IgD-negative memory B cell (primary cell): Measurements from ENCODE around the gene PLD1. TPM values are rescaled to one million over a fixed set of nuclear protein-coding genes. Genes with fewer than 3 reads are reported as not detected.

ENCODE experiments used
- H3K27ac Mint-ChIP-seq, 3 donors: one replicate each; pipeline ENCODE4 v1.8.0; 2020 to 2022; ENCODE audit warnings: mild to moderate bottlenecking in 3 of 3, mixed read lengths in 3 of 3, moderate library complexity in 1 of 3
- H3K27me3 Mint-ChIP-seq: one replicate; pipeline ENCODE4 v1.8.0; 2021; ENCODE audit warnings: mixed read lengths
- H3K36me3 Mint-ChIP-seq: one replicate; pipeline ENCODE4 v1.8.0; 2020; ENCODE audit warnings: mild to moderate bottlenecking, mixed read lengths
- H3K4me1 Mint-ChIP-seq, 3 donors: one replicate each; pipeline ENCODE4 v1.8.0; 2020 to 2022; ENCODE audit warnings: mixed read lengths in 3 of 3, mild to moderate bottlenecking in 1 of 3
- H3K4me3 Mint-ChIP-seq, 4 donors: one replicate each; pipeline ENCODE4 v1.8.0; 2020 to 2022; ENCODE audit warnings: mild to moderate bottlenecking in 4 of 4, mixed read lengths in 4 of 4, moderate library complexity in 3 of 4
- H3K9me3 Mint-ChIP-seq, 3 donors: one replicate each; pipeline ENCODE4 v1.8.0; 2020 to 2021; ENCODE audit warnings: mixed read lengths in 3 of 3, mild to moderate bottlenecking in 1 of 3
- polyA plus RNA-seq: library from polyadenylated mRNA; unstranded; fragments of 300-500 nt; fragmentation: Illumina TruSeq; gene quantifications from one replicate; pipeline ENCODE4 v1.2.3, GENCODE V29; 2021

The PLD1 gene
- polyA plus RNA-seq, 1 donor from 2014 or later: not detected

DNA sequence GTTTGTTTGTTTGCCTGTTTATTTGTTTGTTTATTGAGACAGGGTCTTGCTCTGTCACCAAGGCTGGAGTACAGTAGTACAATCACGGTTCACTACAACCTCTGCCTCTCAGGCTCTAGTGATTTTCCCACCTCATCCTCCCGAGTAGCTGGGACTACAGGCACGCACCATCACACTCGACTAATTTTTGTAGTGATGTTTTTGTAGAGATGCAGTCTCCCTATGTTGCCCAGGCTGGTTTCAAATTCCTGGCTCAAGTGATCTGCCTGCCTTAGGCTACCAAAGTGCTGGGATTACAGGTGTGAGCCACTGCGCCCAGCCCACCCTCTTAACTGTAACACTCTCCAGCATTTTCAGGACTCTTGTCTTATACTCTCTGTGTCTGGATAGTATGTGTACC, 26.7 kb downstream of the PLD1 start:
- no peak overlapping the region for H3K4me3 Mint-ChIP-seq
- H3K27me3 Mint-ChIP-seq: peaks cover 3% of the 10 kb centered on the region
- no peaks in the 10 kb centered on the region for H3K36me3 Mint-ChIP-seq
- no peaks in the 10 kb centered on the region for H3K9me3 Mint-ChIP-seq
- H3K27ac Mint-ChIP-seq: no peak overlapping the region
- H3K4me1 Mint-ChIP-seq: no peaks in the 10 kb centered on the region

DNA sequence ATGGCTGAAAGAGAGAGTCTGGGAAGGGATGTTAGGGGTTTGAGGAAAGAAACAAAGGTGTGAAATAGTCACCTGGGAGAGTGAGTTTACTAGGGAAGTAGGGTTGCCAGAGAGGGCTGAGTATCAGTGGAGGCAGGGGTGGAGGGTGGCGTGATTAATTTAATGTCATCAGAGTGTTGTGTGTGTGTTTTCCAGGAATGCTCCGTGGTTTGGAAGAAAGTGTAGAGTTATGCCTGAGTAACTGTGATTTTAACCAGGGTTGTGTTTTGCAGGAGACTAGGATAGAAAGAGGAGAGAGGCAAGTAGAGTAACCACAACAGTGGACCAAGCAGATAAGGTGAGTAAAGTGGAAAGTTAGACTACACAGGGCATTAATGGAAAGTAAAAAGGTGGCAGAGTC, 27.2 kb downstream of the PLD1 start:
- Mint-ChIP-seq H3K4me3 (no peak overlapping the region), H3K4me1 (no peaks in the 10 kb centered on the region), H3K27ac (no peak overlapping the region), H3K9me3 (no peaks in the 10 kb centered on the region), H3K36me3 (no peaks in the 10 kb centered on the region), H3K27me3 (peaks cover 3% of the 10 kb centered on the region)

DNA sequence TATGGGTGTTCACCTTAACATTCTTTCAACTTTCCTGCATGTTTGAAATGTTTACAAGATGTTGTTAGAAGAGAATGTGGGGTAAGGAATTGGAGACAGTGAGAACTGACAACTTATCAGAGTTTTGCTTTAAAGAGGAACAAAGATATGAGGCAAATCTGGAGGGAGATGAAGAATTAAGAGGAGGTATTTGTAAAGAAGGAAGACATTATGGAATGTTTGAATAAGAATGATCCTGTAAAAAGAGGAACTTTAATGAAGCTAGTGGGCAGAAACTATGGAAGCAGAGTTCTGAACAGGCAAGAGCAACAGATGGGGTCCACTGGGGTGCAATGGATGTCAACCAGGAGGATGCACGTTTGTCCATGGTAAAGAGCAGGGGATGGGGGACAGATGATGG, 27.7 kb downstream of the PLD1 start:
- no peak overlapping the region for H3K4me3 Mint-ChIP-seq
- H3K27ac Mint-ChIP-seq: no peak overlapping the region
- H3K36me3 Mint-ChIP-seq: no peaks in the 10 kb centered on the region
- no peaks in the 10 kb centered on the region for H3K9me3 Mint-ChIP-seq
- H3K4me1 Mint-ChIP-seq: no peaks in the 10 kb centered on the region
- peaks cover 3% of the 10 kb centered on the region for H3K27me3 Mint-ChIP-seq

DNA sequence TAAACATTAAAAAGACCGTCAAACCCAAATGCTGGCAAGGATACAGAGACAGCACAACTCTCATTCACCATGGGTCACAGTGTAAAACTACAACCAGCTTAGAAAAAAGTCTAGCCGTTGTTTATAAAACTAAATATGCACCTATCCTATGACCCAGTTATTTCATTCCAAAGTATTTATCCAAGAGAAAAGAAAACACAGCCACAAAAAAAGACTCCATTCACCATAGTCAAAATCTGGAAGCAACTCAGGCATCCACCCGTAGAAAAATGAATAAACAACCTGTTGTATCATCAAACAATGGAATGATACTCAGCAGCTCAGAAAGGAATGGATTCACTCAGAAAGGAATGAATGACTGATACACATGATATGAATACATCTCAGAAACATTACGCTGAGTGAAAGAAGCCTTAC, 28.6 kb downstream of the PLD1 start:
- Mint-ChIP-seq H3K9me3 (no peaks in the 10 kb centered on the region), H3K4me1 (no peaks in the 10 kb centered on the region), H3K4me3 (no peak overlapping the region), H3K27ac (no peak overlapping the region), H3K27me3 (peaks cover 3% of the 10 kb centered on the region), H3K36me3 (no peaks in the 10 kb centered on the region)

DNA sequence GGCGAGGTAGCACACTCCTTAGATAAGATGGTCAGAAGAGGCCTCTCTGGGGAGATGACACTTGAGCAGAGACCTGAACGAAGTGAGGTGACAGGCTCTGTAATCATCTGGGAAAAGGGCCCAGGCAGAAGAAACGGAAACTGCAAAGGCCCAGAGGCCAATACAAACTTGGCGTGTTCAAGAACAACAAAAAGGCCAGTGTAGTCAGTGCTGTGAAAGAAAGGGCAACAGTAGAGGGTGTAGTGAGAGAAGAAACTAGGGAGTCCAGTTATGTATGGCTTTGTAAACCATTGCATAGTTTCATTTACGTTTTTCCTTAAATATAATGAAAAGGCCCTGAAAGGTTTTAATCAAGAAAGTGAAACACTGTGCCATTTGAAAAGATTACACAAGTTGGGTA, 31.8 kb downstream of the PLD1 start:
- no peak overlapping the region for H3K27ac Mint-ChIP-seq
- H3K4me3 Mint-ChIP-seq: no peak overlapping the region
- H3K4me1 Mint-ChIP-seq: no peaks in the 10 kb centered on the region
- no peaks in the 10 kb centered on the region for H3K9me3 Mint-ChIP-seq
- H3K27me3 Mint-ChIP-seq: no peaks in the 10 kb centered on the region
- H3K36me3 Mint-ChIP-seq: no peaks in the 10 kb centered on the region

DNA sequence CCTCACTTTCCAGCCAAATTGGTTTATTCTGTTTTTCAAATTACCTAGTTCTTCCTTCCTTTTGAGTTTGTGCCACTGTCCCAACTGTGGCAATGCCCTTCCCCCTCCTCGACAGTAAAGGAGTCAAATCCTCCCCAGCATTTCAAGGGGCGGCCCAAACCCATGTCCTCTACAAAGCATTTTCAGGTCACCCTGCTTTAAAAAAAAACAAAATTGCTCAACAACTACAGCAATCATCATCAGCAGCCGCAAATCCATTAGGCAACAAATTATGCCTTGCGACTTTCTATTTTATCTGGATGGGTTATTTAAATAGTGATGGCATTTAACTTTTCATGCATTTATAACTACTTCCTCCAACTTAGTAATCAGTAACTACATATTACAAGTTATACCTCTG, 32.7 kb downstream of the PLD1 start:
- no peak overlapping the region for H3K27ac Mint-ChIP-seq
- no peaks in the 10 kb centered on the region for H3K9me3 Mint-ChIP-seq
- no peaks in the 10 kb centered on the region for H3K4me1 Mint-ChIP-seq
- H3K4me3 Mint-ChIP-seq: no peak overlapping the region
- no peaks in the 10 kb centered on the region for H3K27me3 Mint-ChIP-seq
- H3K36me3 Mint-ChIP-seq: no peaks in the 10 kb centered on the region

DNA sequence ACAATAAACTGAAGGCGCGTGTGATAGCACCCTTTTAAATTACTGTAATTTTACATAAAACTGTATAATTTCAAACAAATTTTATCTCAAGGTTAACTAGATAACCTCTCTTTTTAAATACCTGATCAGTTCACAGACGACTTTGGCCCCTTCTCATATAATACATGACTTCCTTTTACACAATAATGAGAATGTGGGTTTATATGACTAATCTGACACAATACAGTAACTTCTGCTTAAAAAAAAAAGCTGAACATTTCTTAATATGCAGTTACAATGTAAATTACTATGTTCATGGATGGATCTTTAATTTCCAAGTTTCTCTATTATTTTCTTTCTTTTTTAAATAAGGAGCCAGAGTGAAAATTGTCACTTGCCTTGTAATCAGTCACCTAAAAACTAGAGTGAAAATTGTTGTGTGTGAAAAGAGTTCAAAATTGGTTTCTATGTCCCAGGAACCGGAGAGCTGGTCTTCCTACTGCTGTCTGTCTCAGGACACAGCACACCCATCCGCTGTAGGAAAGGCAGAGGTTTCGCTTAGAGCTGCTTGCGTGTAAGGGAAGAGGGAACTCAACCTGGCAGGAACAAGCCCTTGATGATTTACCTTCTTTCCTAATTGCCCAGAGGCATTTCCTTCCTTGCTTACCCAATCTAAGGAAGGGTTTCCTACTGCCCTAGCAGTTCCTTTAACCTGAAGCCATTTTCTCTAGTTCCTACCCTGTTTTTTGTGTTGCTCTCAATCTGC, 33.3 kb downstream of the PLD1 start:
- Mint-ChIP-seq H3K4me3 (no peak overlapping the region), H3K36me3 (no peaks in the 10 kb centered on the region), H3K27ac (no peak overlapping the region), H3K9me3 (no peaks in the 10 kb centered on the region), H3K4me1 (no peaks in the 10 kb centered on the region), H3K27me3 (no peaks in the 10 kb centered on the region)

DNA sequence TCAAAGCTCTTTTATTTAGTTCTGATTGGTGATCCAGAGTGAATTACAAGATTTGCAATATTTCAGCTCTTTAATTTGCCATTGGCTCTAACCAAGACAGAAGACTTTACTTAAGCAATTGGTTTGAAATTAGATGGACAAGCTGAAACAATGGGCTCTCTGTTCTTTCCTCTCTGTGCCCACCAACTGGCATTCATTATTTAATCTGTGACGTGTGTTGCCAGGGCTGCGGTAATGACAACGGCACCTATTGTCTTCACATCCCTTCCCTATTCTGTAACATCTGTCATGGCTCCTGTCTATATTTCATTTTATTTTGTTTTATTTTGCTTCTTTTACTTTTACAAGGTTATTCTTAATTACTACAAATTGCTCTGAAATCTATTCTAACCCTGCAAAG, 33.9 kb downstream of the PLD1 start:
- Mint-ChIP-seq H3K36me3 (no peaks in the 10 kb centered on the region), H3K27ac (no peak overlapping the region), H3K27me3 (no peaks in the 10 kb centered on the region), H3K4me1 (no peaks in the 10 kb centered on the region), H3K9me3 (no peaks in the 10 kb centered on the region), H3K4me3 (no peak overlapping the region)

DNA sequence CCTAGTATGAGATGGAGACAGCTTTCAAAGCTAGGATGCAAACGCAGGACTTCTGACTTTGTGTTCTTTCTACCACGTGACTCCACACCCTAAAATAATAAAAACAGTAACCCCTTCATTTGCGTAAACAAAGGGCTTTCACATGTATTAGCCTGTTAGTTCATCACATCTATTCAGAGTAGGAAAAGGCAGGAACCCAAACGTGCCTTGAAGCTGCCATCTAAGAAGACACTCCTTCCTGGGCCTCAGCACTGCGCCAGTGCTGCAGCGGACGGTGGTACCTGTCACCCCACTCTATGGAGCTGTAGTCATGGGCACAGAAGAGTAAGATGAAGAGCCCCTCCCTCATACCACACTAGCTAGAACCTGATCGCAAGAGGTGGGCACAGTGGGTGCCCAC, 34.3 kb downstream of the PLD1 start:
- no peak overlapping the region for H3K27ac Mint-ChIP-seq
- H3K27me3 Mint-ChIP-seq: no peaks in the 10 kb centered on the region
- H3K4me3 Mint-ChIP-seq: no peak overlapping the region
- no peaks in the 10 kb centered on the region for H3K36me3 Mint-ChIP-seq
- no peaks in the 10 kb centered on the region for H3K9me3 Mint-ChIP-seq
- H3K4me1 Mint-ChIP-seq: no peaks in the 10 kb centered on the region

DNA sequence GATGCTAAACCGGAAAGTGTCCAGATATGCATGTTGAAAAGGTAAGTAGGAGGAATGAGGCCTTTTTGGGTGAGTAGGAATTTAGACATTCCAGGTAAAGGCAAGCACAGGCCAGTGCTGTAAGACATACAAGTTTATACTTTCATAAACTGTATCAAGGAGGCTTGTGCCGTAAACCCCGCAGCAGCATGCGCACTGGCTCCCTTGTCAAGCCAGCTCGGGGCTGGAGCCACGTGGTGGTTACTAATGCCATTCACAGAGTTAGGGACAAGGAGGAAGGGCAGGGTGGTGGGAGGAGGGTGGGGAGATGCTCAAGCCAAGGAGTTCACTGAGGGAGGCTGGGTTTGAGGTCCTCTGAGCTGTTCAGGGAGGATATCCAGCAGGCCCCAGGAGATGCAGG, 35.8 kb downstream of the PLD1 start:
- Mint-ChIP-seq H3K9me3 (no peaks in the 10 kb centered on the region), H3K4me1 (no peaks in the 10 kb centered on the region), H3K36me3 (no peaks in the 10 kb centered on the region), H3K4me3 (no peak overlapping the region), H3K27ac (peak overlapping the region in 1 of 3 donors; percentile 25), H3K27me3 (no peaks in the 10 kb centered on the region)

DNA sequence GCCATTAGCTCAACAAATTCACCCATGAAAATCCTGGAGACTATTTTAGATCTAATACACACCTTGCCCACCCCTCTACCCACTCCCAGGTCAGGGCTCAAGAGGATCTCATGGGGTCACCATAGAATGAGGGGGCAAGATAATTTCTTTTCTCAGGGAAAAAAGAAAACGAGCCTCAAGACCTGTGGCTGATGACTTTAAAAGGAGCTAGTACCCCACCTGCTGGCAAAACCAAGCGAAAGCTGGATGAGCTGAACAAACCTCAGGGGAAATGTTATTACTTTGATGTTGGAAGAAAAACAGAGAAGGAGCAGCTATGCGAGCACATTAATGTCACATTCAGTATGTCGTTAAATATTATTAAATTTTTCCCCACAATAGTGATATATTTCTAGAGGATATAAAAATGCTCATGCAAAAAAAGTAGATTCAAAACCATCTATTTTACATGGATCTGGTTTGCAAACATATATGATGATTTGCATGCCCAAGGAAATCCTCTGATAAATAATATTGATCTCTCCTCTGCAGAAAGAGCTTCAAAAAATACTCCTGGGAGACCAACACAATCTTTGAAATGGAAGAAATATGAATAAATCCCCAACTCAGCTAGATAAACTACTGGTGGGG, 37.7 kb downstream of the PLD1 start:
- no peaks in the 10 kb centered on the region for H3K4me1 Mint-ChIP-seq
- H3K27ac Mint-ChIP-seq: no peak overlapping the region
- H3K36me3 Mint-ChIP-seq: no peaks in the 10 kb centered on the region
- no peaks in the 10 kb centered on the region for H3K27me3 Mint-ChIP-seq
- no peak overlapping the region for H3K4me3 Mint-ChIP-seq
- no peaks in the 10 kb centered on the region for H3K9me3 Mint-ChIP-seq

DNA sequence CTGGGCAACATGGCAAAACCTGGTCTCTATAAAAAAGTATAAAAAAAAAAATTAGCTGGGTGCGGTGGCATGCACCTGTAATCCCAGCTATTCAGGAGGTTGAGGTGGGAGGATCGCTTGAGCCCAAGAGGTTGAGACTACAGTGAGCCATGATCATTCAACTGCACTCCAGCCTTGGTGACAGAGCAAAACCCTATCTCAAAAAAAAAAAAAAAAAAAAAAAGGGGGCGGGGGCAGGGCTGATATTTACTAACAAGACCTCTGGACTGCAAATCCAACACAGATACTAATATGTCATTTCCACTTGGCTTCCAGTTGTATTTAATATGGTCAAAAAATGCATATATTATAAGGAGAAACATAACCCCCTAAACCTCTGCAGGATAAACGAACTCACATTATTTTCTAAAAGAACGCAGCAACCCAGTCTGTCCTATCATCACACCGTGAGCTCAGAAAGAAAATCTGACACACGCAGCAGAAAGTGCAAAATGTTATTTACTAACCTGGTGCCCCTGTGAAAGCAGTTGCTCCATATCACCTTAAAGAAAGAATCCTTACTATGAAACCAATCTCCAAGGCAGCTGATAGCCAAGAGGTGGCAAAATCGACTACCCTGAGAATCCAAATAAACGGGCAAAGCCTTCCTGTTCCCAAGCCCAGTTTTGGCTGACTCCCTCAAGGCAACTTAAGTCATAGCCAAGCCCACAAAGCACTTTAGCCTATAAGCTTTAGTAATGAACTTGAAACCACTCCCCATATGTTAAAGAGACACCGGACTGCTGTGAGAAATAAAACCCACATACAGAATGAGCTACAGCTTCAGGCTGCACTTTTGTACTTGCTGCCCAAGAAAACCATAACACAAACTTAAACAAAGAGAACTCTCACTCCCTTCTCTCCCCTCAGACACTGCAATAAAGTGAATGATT, 39.3 kb downstream of the PLD1 start:
- Mint-ChIP-seq H3K27me3 (no peaks in the 10 kb centered on the region), H3K9me3 (no peaks in the 10 kb centered on the region), H3K27ac (no peak overlapping the region), H3K36me3 (no peaks in the 10 kb centered on the region), H3K4me1 (no peaks in the 10 kb centered on the region), H3K4me3 (no peak overlapping the region)

DNA sequence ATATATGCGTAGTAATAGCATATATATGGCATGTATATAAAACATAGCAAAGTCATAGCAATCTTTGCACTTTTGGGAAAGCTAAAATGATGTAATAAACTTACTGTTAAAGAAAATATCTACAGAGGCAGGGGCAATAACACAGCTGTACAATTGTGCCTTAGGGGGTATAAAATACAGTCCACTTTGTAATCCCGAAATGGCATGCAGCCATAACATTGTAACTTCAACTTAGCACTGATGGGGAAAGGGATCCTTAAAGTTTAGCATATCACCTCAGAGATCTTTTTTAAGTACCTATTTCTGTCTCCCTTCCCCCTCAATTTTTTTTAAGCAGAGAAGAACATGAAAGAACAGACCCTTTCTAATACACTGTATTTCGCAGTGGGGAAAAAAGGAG, 40.8 kb downstream of the PLD1 start:
- no peaks in the 10 kb centered on the region for H3K9me3 Mint-ChIP-seq
- H3K27ac Mint-ChIP-seq: no peak overlapping the region
- no peaks in the 10 kb centered on the region for H3K4me1 Mint-ChIP-seq
- H3K27me3 Mint-ChIP-seq: no peaks in the 10 kb centered on the region
- no peaks in the 10 kb centered on the region for H3K36me3 Mint-ChIP-seq
- H3K4me3 Mint-ChIP-seq: no peak overlapping the region

DNA sequence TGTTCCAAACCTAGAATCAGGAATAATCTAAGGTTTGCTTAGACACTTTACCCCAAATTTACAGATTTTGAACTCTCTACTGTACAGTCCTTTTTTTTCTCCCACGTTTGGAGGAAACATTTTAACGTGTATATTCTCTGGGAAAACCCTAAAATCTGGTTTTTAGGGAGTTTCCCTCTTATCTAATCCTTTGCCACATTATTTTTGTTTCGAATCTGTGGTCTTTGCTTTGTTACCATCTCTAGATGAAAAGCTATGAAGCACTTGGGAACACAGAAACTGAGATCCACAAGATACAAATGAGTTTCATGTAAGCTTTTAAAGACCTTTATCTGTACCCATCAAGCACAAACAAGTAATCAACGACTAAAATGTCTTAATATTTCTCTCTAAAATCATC, 41.3 kb downstream of the PLD1 start:
- Mint-ChIP-seq H3K4me1 (no peaks in the 10 kb centered on the region), H3K9me3 (no peaks in the 10 kb centered on the region), H3K4me3 (no peak overlapping the region), H3K27me3 (no peaks in the 10 kb centered on the region), H3K36me3 (no peaks in the 10 kb centered on the region), H3K27ac (no peak overlapping the region)

DNA sequence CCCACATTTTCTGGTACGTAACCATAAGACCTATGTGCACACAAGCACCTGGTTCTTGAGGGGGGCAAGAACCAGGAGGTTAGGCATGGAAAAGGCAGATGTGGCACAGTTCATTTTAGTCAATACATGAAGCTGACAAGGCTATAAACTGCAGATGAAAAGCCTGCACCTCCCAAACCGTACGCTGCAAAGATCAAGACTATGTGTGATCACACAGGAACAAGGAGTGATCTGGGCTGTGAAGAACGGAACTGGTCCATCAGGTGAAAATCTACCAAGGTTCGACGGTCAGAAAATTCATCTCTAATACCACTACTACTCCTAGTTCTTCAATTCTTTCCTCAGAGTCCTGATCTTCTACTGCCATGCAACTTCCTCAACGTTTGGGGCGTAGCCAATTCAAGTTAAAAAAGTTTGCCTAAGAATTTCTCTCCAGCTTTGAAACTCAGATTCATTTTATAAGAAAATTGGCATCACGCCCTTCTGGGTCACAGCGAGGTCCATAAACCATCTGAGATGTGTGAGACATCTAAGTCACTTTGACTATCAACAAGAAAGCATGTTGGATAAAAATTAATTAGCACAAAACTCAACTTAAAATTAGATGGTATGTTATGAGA, 41.9 kb downstream of the PLD1 start:
- Mint-ChIP-seq H3K36me3 (no peaks in the 10 kb centered on the region), H3K27me3 (no peaks in the 10 kb centered on the region), H3K4me3 (no peak overlapping the region), H3K27ac (no peak overlapping the region), H3K4me1 (no peaks in the 10 kb centered on the region), H3K9me3 (no peaks in the 10 kb centered on the region)
